ENCODE results near the gene ANKRD11. TPM values are rescaled to one million over a fixed set of nuclear protein-coding genes. Genes with fewer than 3 reads are reported as not detected.

The ANKRD11 gene
- total RNA-seq, 1 donor from 2014 or later = 31.9 TPM

DNA sequence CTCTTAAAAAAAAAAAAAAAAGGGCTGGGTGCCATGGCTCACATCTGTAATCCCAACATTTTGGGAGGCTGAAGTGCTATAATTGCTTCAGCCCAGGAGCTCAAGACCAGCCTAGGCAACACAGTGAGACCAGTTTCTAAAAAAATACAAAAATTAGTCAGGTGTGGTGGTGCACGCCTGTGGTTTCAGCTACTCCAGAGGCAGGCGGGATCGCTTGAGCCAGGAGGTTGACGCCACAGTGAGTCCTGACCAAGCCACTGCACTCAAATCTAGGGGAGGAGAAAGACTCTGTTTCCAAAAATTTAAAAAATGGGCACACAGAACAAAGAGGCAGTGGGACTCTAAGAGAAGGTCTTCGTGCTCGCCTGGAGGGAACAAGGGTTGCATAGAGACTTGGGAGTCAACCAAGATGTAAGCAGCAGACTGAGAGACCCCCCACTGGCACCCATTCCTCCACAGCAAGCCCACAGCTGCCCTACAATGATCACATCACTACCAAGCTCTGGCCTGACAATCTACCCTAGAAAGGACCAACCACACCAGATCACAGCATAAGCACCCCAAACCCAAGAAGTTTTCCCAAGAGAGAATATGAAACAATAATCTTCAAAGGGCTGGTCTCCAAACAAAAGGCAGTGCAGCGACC lies 121.6 kb downstream of the ANKRD11 start:
- no peak for DNase-seq (ENCODE audit: low read depth in 2 of 2)

DNA sequence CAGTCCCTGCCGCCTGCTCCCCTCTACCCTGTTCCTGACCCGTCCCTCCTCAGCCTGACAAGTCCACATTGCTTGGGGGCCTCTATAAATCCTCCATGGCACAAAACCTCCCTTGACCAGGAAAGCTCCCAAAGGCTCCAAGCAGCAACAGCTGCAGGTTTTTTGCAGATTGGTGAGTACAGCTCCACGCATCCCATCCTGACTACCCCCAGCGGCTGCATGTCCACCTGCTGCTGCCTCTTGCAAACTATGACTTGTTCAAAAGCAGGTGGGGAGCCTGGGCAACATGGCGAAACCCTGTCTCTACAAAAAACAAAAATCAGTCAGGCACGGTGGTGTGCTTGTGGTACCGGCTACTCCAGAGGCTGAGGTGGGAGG lies 122.8 kb downstream of the ANKRD11 start:
- no peak for DNase-seq (ENCODE audit: low read depth in 2 of 2)

DNA sequence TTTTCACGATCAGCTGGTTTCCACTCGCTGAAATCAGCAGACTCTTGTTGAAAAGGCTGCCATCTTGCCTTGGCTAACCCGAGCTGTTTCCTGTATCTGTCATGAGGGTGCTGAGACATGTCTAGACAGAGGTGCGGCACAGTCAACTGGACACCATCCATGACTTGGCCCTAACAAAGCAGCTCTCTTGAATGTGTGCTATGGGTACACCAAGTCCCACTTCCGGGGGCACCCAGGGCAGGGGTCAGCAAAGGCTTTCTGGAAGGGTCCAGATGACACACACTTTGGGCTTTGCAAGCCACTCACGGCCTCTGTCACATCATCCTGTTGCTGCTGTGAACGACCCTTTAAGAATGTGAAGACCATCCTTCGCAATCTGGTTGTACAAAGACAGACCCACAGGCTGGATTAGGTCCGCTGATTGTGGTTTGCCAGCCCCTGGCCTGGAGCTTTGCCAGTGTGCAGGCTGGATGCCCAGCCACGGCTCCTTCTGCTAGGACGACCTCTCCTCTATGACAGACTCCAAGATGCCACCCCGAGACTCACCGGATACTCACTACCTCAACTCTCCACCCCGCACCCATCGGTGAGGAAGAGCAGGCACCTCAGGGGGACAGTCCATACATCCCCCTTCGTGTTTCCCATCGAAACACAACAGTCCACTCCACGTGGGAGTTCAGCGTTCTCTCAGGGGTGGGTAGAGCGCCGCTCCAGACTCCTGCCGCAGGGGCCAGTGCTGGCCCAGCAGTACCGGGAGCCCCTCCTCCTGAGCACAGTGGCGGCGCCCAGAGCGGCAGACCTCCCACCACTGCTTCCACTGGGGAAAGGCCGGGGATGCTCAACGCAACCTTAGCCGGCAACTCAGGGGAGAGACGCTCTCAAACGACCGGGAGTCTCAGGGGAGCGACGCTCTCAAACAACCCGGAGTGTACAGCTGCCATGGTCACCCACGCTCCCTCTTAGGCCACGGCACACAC lies 123.5 kb downstream of the ANKRD11 start:
- no peak for DNase-seq (ENCODE audit: low read depth in 2 of 2)

DNA sequence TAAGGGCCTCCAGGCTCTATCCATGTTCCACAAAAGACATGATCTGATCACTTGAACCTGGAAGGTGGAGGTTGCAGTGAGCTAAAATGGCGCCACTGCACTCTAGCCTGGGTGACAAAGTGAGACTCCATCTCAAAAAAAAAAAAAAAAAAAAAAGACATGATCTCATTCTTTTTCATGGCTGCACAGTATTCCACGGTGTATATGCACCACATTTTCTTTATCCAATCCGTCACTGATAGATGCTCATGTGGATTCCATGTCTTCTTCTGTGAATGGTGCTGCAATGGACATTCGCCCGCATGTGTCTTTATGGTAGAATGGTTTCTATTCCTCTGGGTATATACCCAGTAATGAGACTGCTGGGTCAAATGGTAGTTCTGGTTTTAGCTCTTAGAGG lies 124.4 kb downstream of the ANKRD11 start:
- DNase-seq (ENCODE audit: low read depth in 2 of 2) = no peak

DNA sequence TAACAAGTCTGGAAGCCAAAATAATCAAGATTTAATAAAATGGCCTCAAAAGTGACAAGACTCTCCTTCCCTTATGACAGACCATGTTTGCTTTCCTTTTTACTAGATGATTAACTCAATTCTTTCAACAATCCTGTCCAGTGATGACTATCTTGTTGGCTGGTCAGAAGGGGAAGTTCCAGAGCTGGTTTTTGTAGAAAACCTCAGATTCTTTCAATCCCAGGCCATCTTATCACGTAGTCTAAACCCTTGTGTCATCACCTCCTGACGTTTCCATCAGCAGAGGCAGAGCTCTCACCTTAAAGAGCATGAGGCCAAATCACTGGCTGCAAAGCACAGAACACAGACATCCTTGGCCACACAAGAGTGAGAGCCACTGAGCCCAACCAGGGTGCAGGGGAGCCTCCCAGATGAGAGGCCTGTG lies 125.3 kb downstream of the ANKRD11 start:
- DNase-seq (ENCODE audit: low read depth in 2 of 2) = peak in 1 of 2 donors; percentile 66

DNA sequence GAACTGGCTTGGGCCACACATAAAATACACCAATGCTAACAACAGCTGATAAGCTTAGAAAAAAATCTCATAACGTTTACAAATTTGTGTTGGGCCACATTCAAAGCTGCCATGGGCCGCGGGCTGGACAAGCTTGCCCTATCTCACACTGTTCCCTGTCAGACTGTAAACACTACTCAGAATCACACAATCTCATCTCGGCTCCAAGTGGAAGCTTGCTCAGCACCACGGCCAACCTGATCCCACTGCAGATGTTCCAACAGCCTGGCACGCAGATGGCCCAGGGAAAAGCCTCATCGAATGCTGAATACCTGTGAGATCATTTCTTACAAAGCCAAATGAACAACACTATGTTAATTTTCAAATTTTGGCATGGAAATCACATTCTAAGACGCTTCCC lies 125.8 kb downstream of the ANKRD11 start:
- DNase-seq (ENCODE audit: low read depth in 2 of 2) = peak in 1 of 2 donors; percentile 43

DNA sequence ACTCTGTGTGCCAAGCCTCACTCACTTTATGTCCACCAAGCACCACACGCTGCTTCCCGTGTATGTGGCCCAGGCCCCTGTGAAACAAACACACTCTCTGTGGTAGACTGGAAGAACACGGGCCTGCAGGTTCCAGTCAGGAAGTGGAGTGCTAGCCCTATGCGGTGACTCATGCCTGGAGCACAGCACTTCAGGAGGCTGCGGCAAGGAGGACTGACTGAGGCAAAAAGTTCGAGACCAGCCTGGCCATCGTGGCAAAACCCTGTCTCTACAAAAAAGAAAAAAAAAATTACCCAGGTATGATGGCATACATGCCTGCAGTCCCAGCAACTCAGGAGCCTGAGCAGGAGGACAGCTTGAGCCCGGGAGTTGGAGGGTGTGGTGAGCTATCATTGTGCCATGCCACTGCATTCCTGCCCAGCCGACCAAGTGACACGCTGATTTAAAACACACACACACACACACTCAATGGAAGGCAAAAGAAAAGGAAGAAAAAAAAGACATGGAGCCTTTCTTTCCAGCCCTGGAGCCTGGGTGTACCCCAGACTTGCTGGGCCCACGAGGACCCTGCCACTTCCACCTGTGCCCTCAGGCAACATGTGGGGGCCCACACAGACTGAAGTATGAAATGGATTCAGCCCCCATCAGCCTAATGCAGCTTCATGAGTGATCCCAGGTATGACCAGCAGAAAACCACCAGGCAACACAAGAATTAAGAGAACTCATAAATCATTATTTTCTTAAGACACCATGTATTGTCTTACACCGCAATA lies 126.6 kb downstream of the ANKRD11 start:
- peak; percentile 85 to 94 for DNase-seq (ENCODE audit: low read depth in 2 of 2)

DNA sequence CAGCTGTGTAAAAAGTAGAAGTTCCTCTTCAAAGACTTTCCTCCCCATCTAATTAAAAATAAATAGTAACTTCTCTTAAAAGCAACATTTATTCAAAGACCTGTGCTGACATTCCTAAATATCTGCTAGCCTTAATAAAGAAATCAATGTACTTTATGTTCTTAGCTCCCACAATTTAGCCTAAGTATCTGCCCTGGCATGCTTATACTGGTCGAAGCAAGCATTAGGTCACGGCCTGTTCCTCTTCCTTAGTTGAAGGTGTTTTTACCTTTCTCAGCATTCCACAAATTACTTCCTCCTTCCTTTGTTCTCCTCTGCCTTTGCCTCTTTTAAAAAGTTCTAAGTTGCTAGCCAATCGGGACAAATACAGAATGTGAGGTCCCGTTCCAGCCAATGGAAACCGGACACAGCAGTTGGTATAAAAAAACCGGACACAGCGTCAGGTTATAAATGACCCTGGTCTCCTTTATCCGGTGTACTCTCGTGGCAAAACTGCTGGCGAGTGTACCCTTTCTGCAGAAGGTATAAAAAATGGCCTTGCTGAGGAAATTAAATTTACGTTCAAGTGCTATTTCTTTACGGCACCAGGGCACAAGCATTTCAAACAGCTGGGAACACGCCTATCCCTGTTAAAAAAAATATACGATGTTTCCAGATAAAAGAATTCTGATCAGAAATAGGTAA lies 127.7 kb downstream of the ANKRD11 start:
- peak in 1 of 2 donors; percentile 40 for DNase-seq (ENCODE audit: low read depth in 2 of 2)

DNA sequence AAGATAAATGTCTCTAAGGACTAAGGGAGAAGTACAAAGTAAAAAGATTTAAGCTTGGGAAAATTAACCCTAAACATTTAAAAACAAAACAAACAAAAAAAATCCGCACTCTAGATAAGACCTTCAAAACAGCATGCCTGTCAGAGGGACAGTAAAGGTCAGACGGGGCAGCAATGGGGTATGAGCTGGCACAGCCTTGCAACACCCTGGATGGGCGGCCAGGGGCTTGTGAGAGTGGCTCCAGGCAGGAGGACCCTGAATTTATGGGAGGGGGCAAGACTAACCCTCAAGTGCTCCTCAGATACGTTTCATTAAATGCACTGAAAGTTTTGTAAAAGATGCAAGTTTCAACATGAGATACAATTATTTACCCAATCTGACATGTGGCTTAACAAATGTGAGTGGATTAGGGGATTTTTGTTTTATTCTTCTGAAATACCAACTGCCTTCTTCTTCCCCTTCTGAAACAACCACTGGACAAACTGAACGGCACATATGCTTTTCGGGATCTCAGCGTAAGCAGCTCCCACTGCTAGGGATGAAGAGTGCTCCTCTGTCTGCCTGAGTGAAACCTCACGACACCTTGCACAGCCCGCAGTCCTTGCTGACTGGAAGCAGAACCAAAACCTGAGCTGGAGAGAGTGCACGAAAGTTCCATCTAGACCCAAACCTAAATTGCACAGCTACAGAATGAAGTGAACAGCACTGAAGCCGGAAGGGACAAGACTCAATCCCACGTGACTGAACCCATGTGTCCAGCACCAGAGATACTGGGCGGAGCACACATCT lies 128.4 kb downstream of the ANKRD11 start:
- peak in 1 of 2 donors; percentile 42 for DNase-seq (ENCODE audit: low read depth in 2 of 2)

DNA sequence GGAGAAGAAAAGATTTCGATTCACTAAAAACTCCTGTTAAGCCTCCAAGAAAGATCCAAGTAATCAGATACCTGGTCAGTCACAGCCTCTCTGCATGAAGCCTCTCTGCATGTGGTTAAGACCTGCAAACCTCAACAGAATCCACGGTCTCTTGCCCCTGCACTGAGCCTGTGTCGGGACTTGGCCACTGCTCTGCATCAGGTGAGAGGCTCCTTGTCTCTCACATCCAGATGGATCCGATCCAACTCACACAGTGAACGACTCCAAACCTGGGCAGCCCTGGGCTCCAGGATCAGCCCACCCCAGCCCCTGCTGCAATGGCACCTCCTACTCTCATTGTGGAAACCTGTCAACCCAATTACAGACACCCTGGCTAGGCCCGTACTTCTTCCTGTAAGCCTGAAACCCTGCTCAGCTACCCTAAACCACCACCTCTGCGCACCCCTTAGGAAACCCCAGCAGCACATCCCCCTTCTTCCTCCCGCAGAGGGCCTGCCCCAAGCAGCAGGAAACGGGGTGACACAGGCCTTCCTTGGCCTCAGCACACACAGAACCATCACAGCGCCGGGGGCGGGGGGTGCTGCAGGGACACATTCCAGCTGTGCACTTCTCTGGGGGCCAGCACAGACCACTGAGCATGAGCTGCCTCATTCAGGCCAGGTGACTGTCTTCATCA lies 129.5 kb downstream of the ANKRD11 start:
- peak in 1 of 2 donors; percentile 55 for DNase-seq (ENCODE audit: low read depth in 2 of 2)

DNA sequence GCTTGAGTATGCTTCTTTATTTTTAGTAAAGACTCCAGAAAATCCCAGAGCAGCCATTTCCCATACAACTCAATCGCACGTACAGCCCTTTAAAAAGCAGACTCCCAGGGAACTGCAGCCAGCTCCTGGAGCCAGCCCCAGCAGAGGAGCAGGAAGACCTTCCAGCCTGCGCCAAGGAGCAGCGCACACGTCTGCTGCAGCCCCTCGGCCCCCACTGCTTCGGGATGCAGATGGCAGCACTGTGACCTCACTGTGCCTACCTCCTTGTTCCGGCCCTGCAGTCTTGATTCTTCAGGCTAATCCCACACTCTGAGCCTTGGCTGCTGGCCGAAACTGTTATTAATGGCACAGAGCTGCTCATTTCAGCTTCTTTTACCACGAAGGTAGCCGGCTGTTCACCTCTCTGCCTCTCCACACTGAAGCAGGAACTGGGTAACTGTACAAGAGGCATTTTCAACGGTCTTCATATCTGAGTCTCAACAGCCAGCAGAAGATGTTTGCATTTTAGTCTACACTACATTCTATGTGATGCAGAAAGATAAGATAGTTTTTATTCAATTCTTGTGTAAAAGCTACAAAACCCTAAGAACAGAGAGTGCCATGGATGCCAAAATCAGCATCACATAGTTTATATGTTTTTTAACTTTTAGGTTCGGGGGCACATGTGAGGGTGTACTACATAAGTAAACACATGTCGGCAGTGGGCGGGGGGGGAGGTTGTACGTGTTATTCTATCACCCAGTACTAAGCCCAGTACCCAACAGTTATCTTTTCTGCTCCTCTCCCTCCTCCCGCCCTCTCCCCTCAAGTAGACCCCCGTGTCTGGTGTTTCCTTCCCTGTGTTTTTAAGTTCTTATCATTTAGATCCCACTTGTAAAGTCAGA lies 130.9 kb downstream of the ANKRD11 start:
- peak in 1 of 2 donors; percentile 75 for DNase-seq (ENCODE audit: low read depth in 2 of 2)

DNA sequence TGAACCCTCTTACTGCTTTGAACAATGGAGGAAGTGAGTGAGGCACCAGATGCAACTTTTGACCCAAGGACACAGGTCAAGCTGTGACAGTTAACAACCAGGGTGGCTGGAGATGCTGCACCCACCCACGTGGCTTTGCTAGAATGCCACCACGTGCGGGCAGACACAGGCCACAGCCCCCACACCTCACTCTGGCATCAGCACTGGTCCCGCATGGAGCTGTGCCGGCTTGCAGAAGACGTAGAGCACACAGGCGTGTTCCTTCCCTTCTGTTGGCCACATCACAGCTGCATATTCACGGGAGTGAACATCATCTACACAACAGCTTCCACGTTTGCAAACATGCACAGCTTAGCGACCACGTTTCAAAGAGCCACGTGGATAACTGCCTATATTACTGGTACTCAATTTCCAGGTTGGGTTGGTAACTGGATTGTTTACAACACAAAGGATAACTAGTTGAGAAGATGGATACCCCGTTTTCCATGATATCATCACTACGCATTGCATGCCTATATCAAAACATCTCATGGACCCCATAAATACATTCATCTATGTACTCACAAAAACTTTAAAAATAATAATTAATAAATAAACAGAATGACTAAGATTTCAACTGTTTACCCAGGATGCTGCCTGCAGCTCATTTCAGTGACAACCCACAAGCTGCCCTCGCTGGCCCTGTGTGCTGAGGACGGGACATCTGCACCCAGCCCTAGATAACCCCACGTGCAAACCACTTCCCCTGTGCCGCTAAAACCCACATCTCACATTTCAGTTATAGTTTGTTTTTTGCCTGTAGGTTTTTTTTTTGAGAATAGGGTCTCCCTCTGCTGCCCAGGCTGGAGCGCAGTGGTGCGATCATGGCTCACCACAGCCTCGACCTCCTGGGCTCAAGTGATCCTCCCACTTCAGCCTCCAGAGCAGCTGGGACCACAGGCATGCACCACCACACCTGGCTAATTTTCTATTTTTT lies 132.0 kb downstream of the ANKRD11 start:
- no peak for DNase-seq (ENCODE audit: low read depth in 2 of 2)

DNA sequence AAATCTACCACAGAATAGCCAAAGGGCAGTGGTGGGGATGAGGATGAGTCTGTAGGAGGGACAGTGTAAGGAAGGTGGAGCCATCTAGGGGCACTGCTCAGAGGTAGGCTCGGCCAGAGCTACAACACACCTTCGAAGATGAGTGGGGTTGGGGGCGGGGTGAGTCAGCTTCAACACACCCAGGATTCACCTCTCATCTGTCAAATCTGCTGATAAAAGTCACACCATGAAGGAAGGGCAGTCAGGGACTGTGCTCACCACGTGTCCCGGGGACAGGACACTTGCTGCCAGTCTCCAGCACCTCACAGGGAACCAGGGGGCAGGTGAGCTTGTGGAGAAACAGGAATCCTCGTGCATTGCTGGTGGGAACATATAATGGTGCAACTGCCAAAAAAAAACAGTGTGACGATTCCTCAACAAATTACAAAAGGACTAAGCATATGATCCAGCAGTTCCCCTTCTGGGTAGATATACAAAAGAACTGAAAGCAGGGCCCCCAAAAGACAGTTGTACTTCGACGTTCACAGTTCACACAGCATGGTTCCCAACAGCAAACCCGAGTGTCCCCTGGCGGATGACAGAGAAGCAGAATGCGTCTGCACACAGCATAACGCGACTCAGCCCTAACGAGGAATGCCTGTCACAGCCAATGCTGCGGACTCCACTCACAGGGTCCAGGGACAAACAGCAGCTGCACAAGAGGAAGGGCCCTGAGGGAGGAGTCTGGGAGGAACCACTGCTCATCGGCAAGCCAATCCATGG lies 133.1 kb downstream of the ANKRD11 start:
- DNase-seq (ENCODE audit: low read depth in 2 of 2) = no peak

DNA sequence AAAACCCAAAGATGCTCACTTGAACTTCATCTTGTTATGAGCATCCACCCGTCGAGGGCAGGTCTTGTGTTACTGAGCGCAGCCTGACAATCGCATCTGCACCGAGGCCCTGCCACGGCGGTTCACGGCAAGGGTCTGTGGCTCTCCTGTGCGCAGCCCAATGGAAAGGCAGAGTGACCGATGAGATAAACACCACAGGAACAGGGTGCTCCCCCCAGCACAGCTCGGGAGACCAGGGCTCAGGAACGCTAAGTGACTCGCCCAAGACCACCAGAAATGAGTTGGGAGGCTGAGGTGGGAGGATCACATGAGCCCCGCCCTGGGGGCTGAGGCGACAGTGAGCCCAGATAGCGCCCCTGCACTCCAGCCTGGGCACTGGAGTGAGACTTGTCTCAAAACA lies 134.7 kb downstream of the ANKRD11 start:
- DNase-seq (ENCODE audit: low read depth in 2 of 2) = no peak

DNA sequence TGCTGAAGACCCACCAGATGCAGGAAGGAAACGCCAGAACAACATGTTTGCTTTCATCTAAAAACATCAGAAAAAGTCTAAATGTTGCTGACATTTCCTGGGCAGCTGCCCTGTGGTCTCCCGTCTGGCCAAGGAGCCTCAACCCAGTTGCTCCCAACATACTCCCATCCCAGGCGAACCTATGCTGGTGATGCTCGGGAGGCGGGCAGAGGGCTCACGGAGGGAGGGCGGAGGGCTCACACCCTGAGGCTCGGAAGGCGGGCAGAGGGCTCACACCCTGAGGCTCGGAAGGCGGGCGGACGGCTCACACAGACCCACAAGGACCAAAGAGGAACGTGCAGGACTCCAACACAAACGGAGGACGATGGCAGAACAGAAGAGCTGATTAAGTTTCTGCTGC lies 135.4 kb downstream of the ANKRD11 start:
- DNase-seq (ENCODE audit: low read depth in 2 of 2) = no peak

DNA sequence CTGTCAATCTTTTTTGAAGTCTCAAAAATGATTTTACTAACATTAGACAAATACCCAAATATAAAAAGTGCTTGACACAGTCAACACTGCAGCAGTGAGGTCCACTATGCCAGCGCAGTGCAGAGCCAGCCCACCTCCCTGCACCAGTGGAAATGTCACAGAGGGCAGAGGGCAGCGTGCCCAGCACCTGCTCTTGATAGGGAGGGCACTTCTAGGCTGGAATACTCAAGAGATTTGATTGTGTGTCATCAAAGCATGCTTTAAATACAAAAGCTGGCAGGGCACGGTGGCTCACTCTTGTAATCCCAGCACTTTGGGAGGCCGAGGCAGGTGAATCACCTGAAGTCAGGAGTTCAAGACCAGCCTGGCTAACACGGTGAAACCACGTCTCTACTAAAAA lies 136.0 kb downstream of the ANKRD11 start:
- DNase-seq (ENCODE audit: low read depth in 2 of 2) = no peak

DNA sequence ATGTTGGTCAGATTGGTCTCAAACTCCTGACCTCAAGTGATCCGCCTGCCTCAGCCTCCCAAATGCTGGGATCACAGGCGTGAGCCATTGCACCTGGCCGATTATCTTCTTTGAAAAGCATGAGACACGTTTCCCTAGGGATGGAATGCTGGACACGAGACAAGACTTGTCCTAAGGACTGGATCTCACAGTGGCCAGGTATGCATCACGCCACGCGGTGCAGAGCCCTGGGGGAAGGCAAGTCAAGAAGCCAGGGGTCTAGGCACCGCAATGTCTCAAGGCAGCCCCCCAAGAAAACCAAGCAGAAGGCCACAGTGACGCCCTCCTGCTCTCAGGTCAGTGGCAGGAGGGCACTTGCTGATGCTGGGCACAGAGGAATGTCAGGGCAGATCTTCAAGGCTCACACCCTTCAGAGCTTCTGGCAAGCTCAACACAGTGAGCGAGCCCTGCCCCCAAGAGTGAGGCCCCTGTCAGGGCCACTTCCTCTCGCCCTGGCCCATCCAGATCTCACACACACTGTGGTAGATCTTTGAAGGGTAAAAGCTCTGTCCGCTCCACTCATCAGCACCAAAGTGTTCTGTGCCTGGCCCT lies 138.2 kb downstream of the ANKRD11 start:
- no peak for DNase-seq (ENCODE audit: low read depth in 2 of 2)
